Glomerular visceral epithelial cell (primary cell): ENCODE data around the gene WDR7.

Experiments used
- DNase-seq: peaks from one replicate; pipeline ENCODE4 v3.0.0-alpha.2; 2016; ENCODE audit errors: extremely low spot score

The WDR7 gene

GRCh38 chr18:56803051-56803450, 151.9 kb downstream of the WDR7 start:
- DNase-seq: no peak

GRCh38 chr18:56804395-56804794, 153.2 kb downstream of the WDR7 start:
- DNase-seq: no peak

DNA sequence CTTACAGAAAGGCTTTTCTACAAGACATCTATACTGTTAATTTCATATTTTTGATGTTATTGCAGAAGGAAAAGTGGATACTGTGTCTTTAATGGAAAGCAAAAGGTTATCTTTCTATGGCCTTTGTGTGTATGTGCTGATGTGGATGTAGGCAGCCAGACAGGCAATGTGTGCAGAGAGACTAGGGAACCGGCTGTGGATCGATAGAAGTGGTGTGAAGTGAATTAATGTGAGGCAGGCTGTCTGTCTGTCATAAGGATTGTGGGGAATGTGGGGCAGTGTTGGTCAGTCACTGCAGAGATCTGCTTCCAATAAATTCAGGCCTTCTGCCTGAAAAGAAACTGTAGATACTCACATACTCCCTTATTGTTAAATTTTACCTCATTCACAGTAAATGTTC, 156.7 kb downstream of the WDR7 start:
- no peak for DNase-seq

DNA sequence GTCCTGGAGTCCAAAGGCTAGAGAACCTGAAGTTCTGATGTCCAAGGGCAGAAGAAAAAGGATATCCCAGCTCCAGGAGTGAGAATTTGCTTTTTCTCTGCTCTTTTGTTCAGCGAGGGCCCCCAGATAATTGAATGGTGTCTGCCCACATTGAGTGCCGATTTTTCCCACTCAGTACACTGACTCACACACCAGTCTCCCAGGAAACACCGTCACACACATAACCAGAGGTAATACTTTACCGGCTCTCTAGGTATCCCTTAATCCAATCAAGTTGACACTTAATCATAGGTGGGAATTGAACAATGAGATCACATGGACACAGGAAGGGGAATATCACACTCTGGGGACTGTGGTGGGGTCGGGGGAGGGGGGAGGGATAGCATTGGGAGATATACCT, 161.5 kb downstream of the WDR7 start:
- no peak for DNase-seq

DNA sequence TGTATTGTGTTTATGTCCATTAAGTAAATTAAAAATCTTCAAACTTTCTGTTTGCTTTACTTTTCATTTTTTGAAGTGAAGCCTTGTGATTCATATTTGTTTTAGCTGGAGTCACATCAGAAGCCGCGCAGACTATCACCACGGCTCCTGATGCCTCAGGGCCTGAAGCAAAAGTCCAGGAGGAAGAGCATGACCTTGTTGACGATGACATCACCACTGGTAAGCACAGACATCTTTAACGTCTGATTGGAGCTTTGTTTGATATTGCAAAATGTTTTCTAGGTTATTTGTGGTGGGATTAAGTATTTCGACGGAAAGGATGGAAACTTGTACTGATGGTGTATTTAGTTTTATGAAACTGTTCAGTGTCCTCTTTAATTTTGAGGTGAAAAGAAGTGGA, 164.8 kb downstream of the WDR7 start:
- DNase-seq: no peak

DNA sequence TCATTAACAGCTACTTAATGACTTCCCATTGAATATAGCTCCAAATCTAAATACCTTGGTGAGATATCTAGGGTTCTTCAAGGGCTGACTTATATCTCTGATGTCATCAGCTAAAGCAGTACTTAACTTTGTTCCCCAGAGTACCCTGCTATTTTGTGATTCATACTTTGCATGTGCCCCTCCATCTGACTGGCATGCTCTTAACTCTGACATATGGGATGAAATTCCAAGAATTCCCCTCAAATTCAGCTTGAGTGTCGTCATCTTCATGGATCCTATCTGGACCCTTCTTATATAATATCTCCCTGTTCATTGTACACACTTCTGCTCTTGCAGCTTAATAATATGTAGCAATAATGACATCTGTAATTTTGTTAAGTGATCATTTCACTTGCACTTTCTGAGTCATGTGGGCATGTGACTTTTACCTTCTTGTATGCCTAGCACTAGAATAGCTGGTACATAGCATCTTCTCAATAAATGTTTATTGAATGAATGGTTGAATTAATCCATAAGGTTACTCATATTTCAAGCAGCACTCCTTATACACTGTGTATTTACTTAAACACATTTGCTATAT, 172.9 kb downstream of the WDR7 start:
- no peak for DNase-seq

DNA sequence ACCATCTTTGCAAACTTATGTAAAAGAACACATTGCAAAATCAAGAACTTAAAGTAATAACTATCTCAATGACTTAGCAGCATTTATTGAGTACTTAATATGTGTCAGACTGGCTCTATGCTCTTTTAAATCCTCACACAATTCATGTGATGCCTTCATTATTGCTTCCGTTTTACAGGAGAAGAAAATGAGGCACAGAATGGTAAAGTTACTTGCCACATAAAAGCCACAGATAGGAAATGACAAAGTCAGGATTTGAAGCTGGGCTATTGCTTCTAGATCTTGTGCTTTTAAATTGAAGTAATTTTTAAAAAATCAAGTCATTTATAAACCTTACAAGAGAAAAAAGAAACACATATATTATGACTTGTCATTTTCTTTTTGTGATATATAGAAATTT, 174.2 kb downstream of the WDR7 start:
- no peak for DNase-seq

GRCh38 chr18:56825878-56826277, 174.7 kb downstream of the WDR7 start:
- DNase-seq: no peak

GRCh38 chr18:56831988-56832387, 180.8 kb downstream of the WDR7 start:
- DNase-seq: no peak

GRCh38 chr18:56835331-56835730, 184.2 kb downstream of the WDR7 start:
- no peak for DNase-seq

DNA sequence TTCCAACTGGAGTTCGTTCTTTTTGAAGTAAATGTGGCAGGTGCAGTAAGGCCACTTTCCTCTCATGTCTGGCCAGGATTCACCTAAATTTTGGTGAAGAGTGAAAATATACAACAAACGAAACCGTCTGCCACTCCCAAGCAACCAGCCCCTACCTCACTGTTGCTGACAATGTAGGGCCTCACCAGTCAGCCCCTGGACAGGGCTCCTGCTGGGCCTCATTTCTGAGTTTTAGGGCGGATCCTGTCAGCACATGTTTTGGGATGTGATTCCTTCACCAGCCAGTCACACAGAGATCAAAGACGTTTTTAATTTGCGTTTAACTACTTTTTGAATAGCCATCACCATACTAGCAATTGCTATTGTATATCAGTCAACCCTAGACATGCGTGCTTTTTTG, 185.0 kb downstream of the WDR7 start:
- DNase-seq: no peak

DNA sequence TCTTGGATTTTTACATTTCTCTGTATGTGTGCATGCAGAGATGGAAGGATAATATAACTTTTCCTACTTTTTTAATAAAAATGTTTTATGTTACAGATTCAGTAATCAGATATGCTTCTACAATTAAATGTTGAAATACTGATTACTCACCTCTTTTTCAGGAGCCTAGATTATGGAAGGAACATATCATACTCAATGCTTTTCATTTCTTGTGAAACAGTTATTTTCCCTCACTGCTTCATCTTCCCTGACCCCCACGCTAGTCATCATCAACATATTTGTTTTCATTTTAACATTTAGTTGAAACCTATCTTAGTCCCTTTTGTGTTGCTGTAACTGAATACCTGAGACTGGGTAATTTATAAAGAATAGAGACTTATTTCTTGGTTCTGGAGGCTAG, 190.7 kb downstream of the WDR7 start:
- no peak for DNase-seq

- DNase-seq: no peak
Observed at GRCh38 chr18:56843241-56843640, 192.1 kb downstream of the WDR7 start.

DNA sequence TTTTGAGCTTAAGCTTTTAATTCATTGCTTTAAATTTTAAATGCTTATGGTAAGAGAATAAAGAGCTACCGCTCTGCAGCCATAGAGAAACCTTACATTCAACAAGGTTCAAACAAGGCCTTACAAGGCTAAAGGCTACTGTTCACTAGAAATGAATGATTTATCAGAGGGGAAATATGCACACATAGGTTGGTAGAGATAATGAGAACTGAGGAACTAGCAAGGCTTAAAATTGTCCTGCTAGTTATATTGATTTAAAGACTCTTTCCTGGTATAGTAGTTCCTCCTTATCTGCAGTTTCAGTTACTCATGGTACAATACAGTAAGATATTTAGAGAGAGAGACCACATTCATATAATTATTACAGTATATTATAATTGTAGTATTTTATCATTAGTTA, 193.4 kb downstream of the WDR7 start:
- no peak for DNase-seq

DNA sequence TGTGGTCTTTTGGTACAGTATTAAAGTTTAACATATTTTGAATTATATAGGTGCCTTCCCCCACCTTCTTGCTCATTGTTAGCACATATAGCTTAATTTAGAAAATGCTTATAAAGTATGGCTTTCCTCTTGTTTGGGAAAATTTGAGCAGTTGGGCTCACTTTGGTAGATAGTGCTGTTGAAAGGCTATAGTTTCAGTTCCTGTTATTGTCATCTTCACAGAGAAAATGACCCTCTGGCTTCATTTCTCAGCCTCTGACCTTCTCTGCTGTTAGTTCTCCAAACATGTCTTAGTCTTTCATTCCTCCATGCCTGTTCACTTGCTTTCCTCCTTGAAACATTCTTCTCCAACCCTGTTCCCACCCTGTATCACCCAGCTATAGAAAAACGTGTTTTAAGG, 200.6 kb downstream of the WDR7 start:
- DNase-seq: no peak

- DNase-seq: no peak
Observed at GRCh38 chr18:56853961-56854360, 202.8 kb downstream of the WDR7 start.

GRCh38 chr18:56861244-56861643, 210.1 kb downstream of the WDR7 start:
- DNase-seq: no peak

- peak; percentile 48 for DNase-seq
Observed at GRCh38 chr18:56869189-56869777, 218.1 kb downstream of the WDR7 start.

DNA sequence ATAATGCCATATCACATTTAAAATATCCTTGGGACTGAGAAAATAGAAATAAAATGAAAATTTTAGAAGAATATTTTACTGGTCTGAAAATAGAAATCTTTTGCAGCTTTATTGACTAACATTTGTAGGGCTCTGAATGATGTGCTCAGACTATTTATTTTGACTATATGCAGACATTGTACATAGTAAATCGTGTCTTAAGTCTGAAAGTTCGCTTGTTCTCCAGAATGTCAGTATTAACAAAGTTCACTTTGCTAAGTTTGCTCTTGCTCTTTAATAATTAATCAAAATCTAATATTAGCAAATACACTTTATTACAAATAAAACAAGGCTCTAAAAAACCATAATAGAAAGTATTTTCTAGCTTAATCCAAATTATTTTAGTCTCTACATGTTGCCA, 219.8 kb downstream of the WDR7 start:
- no peak for DNase-seq

- no peak for DNase-seq
Observed at GRCh38 chr18:56872140-56872539, 221.0 kb downstream of the WDR7 start.

DNA sequence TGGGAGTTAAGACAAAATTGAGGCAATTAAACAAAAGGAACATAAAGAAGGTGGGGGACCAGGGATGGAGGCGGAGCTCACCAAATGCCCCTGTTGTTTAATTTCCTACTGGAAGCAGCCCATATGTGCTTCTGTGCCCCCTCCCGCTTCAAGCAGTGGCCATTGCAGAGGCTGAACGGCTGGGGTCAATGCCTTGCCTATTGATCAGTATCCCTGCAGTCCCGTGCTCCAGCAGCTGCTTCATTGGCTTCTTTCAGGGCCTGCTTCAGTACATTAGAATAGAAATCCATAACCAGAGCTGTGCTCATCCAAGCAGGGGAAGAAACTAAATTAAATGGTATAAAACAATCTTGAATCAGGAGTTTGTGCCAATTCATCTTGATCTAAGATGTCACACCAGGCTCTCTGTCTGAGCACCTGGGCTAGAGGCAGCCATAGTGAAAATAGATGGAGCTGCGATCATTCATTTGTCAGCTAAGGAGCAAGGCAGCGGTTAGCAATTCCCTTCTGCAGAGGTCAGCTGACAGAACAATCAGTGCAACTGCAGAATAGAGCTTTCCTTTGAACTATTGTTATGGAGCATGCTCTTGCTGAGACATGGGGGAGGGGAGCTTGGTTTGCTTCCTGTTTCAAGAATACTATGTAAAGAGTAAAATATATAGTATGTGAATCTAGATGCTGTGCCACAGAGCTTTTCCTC, 222.4 kb downstream of the WDR7 start:
- DNase-seq: no peak

DNA sequence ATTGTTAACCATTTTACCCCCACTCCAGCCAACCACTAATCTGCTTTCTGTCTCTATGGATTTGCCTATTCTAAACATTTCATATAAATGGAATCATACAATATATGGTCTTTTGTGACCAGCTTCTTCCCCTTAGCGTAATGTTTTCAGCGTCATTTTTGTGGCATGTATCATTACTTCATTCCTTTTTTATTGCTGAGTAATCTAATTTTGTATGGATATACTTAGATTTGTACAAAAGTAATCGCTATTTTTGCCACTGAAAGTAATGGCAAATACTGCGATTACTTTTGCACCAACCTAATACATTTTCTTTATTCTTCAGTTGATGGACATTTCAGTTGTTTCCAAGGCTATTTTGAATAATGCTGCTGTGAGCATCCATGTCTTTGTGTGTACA, 227.6 kb downstream of the WDR7 start:
- no peak for DNase-seq

DNA sequence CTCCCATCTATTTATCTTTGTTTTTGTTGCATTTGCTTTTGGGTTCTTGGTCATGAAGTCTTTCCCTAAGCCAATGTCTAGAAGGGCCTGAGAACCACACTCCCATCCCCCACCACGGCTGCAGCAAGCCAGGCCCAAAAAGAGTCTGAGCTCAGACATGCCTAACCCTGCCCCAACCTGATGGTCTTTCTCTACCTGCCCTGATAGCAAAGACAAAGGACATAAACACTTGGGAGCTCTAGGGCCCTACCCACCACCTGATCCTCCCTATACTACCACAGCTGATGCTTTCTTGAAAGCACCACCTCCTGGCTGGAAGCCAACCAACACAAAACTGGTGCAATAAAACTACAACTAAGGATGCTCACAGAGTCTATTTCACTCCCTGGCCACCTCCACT, 233.4 kb downstream of the WDR7 start:
- DNase-seq: no peak

GRCh38 chr18:56888978-56889377, 237.8 kb downstream of the WDR7 start:
- no peak for DNase-seq
